Measurements from ENCODE around the gene UBQLN2.
"Not testable (repeated sequence)": the region's sequence is repeated elsewhere in the genome, so short reads cannot be mapped to it uniquely, and the experiment has no call there.

- TF ChIP-seq, protein P1, sequence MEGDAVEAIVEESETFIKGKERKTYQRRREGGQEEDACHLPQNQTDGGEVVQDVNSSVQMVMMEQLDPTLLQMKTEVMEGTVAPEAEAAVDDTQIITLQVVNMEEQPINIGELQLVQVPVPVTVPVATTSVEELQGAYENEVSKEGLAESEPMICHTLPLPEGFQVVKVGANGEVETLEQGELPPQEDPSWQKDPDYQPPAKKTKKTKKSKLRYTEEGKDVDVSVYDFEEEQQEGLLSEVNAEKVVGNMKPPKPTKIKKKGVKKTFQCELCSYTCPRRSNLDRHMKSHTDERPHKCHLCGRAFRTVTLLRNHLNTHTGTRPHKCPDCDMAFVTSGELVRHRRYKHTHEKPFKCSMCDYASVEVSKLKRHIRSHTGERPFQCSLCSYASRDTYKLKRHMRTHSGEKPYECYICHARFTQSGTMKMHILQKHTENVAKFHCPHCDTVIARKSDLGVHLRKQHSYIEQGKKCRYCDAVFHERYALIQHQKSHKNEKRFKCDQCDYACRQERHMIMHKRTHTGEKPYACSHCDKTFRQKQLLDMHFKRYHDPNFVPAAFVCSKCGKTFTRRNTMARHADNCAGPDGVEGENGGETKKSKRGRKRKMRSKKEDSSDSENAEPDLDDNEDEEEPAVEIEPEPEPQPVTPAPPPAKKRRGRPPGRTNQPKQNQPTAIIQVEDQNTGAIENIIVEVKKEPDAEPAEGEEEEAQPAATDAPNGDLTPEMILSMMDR (IDR thresholded peaks at IDR 0.05; ENCODE audit: low read depth, low read length) = not testable (repeated sequence)
- TF ChIP-seq EZH2phosphoT487 (IDR thresholded peaks at IDR 0.05; ENCODE audit: low read depth) = not testable (repeated sequence)
Measured at GRCh38 chrX:56529482-56530007, 33.9 kb upstream of the UBQLN2 start.
